Endothelial cell of umbilical vein (primary cell): ENCODE measurements around the gene PPARD.
"Not testable (repeated sequence)": the region's sequence is repeated elsewhere in the genome, so short reads cannot be mapped to it uniquely, and the experiment has no call there.

Source experiments
- CTCF ChIP-seq, 2 donors: IDR thresholded peaks; 1 replicate in 1 of 2; 2 replicates in 1 of 2; pipeline ENCODE4 v1.5.1; 2011; ENCODE audit warnings: low read length in 2 of 2, mild to moderate bottlenecking in 2 of 2, moderate library complexity in 2 of 2, control low read depth in 1 of 2, inconsistent platforms in 1 of 2, low read depth in 1 of 2; ENCODE audit not compliant: insufficient read depth in 1 of 2; ENCODE audit errors: extremely low read depth in 1 of 2
- GATA2 ChIP-seq: IDR thresholded peaks from 2 replicates; pipeline ENCODE4 v1.7.0; 2011; ENCODE audit warnings: low read depth, mild to moderate bottlenecking, moderate library complexity, mixed read lengths, low read length; ENCODE audit not compliant: insufficient read length, insufficient read depth

DNA sequence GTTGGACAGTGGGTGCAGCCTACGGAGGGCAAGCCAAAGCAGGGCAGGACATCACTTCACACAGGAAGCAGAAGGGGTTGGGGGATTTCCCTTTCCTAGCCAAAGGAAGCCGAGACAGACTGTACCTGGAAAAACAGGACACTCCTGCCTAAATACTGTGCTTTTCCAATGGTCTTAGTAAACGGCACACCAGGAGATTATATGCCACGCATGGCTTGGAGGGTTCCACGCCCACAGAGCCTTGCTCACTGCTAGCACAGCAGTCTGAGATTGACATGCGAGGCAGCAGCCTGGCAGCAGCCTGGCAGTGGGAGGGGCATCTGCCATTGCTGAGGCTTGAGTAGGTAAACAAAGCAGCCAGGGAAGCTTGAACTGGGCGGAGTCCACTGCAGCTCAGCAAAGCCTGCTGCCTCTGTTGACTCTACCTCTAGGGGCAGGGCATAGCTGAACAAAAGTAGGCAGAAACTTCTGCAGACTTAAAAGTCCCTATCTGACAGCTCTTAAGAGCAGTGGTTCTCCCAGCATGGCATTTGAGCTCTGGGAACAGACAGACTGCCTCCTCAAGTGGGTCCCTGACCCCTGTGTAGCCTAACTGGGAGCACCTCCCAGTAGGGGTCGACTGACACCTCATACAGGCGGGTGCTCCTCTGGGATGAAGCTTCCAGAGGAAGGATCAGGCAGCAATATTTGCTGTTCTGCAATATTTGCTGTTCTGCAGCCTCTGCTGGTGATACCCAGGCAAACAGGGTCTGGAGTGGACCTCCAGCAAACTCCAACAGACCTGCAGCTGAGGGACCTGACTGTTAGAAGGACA, 10.1 kb upstream of the PPARD start:
- not testable (repeated sequence) for TF ChIP-seq GATA2; CTCF (IDR thresholded peaks at IDR 0.05; ENCODE audit: extremely low read depth in 1 of 2, insufficient read depth in 1 of 2, low read depth in 1 of 2, low read length in 2 of 2)
